Small intestine (tissue), 7 donors: ENCODE results near the gene SERBP1. TPM values are rescaled to one million over a fixed set of nuclear protein-coding genes. Genes with fewer than 3 reads are reported as not detected.

Experiments used
- DNase-seq, 2 donors: peaks; one replicate each; pipeline versions ENCODE4 v3.0.0 to v3.0.0-alpha.2; 2013
- FAIRE-seq: peaks from 2 replicates; lab custom pipeline; 2012; peaks lifted over from hg19 to GRCh38; lab: Jason Lieb, UNC
- H3K27ac ChIP-seq, 3 donors: one replicate each; pipeline ENCODE4 v1.5.1; 2013; ENCODE audit warnings: low read length in 2 of 3, mild to moderate bottlenecking in 2 of 3, control low read depth in 1 of 3, inconsistent platforms in 1 of 3, low read depth in 1 of 3, moderate library complexity in 1 of 3
- H3K27me3 ChIP-seq, 3 donors: one replicate each; pipeline ENCODE4 v1.6.1; 2013; ENCODE audit warnings: low read length in 3 of 3, inconsistent platforms in 1 of 3; ENCODE audit not compliant: control insufficient read depth in 3 of 3, insufficient read depth in 3 of 3
- H3K36me3 ChIP-seq, 3 donors: one replicate each; pipeline ENCODE4 v1.6.1; 2013; ENCODE audit warnings: low read length in 3 of 3, inconsistent platforms in 1 of 3, low read depth in 1 of 3, mild to moderate bottlenecking in 1 of 3, moderate library complexity in 1 of 3; ENCODE audit not compliant: control insufficient read depth in 3 of 3, insufficient read depth in 2 of 3
- H3K4me1 ChIP-seq, 3 donors: one replicate each; pipeline ENCODE4 v1.6.1; 2013; ENCODE audit warnings: low read length in 2 of 3, inconsistent platforms in 1 of 3, low read depth in 1 of 3, mild to moderate bottlenecking in 1 of 3, moderate library complexity in 1 of 3; ENCODE audit not compliant: control insufficient read depth in 3 of 3, insufficient read depth in 2 of 3
- H3K4me3 ChIP-seq, 3 donors: one replicate each; pipeline ENCODE4 v1.5.1; 2013; ENCODE audit warnings: low read length in 3 of 3, control low read depth in 1 of 3, inconsistent platforms in 1 of 3, low read depth in 1 of 3, mild to moderate bottlenecking in 1 of 3, moderate library complexity in 1 of 3
- H3K9me3 ChIP-seq, 2 donors: one replicate each; pipeline ENCODE4 v1.6.1; 2013; ENCODE audit warnings: low read depth in 1 of 2, low read length in 1 of 2; ENCODE audit not compliant: control insufficient read depth in 2 of 2, insufficient read depth in 1 of 2
- WGBS, 3 donors: extraction: QIAGEN DNeasy Blood & Tissue Kit; methylation state at CpG; one replicate each; pipeline ENCODE4 v1.1.7; 2013; 5-methylcytosine and 5-hydroxymethylcytosine counted together
- polyA plus RNA-seq, 4 donors: library from polyadenylated mRNA; stranded (reverse) in 3 of 4; unstranded in 1 of 4; fragments of 200-250 nt in 3 of 4; fragments of 120-200 nt in 1 of 4; gene quantifications; one replicate each; pipeline versions ENCODE4 v1.2.1 to v1.2.3, GENCODE V29; 2013
- donor health status: healthy with polysubstance abuse.
- donor health status: control.
- donor health status: control.
- donor health status: Bipolar disorder and iron deficiency.
- donor health status: healthy.

The SERBP1 gene
- polyA plus RNA-seq, 4 donors, result 90.8 to 311 (median 153) TPM

DNA sequence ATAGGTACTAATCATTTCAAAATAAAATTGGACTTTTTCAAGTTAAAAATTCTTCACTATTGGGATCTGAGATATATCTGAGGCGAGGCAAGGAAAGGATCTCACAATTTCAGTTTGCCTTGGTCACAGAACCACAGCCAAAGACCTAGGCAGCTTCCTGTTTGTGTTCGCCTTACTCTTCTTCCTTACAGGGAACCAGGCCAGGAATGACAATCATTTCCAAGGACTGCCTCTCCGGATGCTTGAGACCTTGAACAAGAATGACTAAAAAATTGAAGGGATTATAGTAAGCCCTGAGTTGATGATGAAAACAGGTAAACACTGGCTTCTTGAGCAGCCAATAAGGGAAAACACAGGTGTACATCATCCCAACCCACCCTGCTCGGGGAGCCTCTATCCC is 35.2 kb upstream of the SERBP1 start:
- 79 to 90% (median 84%) methylated on average over 4 of the region's 4 CpGs for WGBS, 3 donors
- H3K4me1 ChIP-seq, result no peaks in the 10 kb centered on the region
- peaks cover 0 to 3% (median 0%) of the 10 kb centered on the region in 3 donors for H3K27me3 ChIP-seq
- no peak for DNase-seq
- no peak for FAIRE-seq
- no peak overlapping the region for H3K4me3 ChIP-seq
- no peak overlapping the region for H3K27ac ChIP-seq
- H3K9me3 ChIP-seq, result no peaks in the 10 kb centered on the region
- H3K36me3 ChIP-seq, result no peaks in the 10 kb centered on the region

DNA sequence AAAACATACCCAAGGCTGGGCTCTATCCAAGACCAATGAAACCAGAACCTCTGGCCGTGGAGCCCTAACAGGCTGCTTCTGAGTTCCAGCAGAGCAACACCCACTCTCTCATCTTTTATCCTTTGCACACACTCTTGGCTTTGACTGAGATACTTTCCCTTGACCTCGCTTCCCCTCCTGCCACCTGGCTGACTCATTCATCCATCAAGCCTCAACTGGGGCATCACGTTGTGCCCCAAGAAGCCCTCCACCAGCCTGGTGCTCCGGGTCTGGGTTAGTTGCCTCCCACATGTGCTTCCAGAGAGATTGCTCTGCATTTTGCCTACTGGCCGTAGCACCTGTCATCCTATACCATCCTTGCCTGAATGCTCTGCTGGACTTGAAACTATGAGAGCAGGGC is 34.5 kb upstream of the SERBP1 start:
- Histone ChIP-seq H3K4me3 (no peak overlapping the region), H3K27me3 (peaks cover 0 to 3% (median 0%) of the 10 kb centered on the region in 3 donors), H3K36me3 (no peaks in the 10 kb centered on the region), H3K27ac (no peak overlapping the region), H3K4me1 (no peaks in the 10 kb centered on the region), H3K9me3 (no peaks in the 10 kb centered on the region)
- DNase-seq (no peak), FAIRE-seq (no peak)
- WGBS, 3 donors, result 82 to 91% (median 86%) methylated on average over 5 of the region's 5 CpGs

- FAIRE-seq (no peak), DNase-seq (no peak)
- Histone ChIP-seq H3K36me3 (no peaks in the 10 kb centered on the region), H3K9me3 (no peaks in the 10 kb centered on the region), H3K4me1 (no peaks in the 10 kb centered on the region), H3K4me3 (no peak overlapping the region), H3K27ac (no peak overlapping the region), H3K27me3 (peaks cover 0 to 3% (median 0%) of the 10 kb centered on the region in 3 donors)
- 90 to 93% (median 91%) methylated on average over 2 of the region's 2 CpGs for WGBS, 3 donors
Measured at GRCh38 chr1:67464058-67464457, 33.9 kb upstream of the SERBP1 start.

GRCh38 chr1:67463298-67463955 is 33.2 kb upstream of the SERBP1 start:
- Histone ChIP-seq H3K4me1 (no peaks in the 10 kb centered on the region), H3K27me3 (peaks cover 0 to 3% (median 0%) of the 10 kb centered on the region in 3 donors), H3K36me3 (no peaks in the 10 kb centered on the region), H3K27ac (no peak overlapping the region), H3K4me3 (no peak overlapping the region), H3K9me3 (no peaks in the 10 kb centered on the region)
- 80 to 91% (median 91%) methylated on average over 7 of the region's 7 CpGs for WGBS, 3 donors
- FAIRE-seq (no peak), DNase-seq (no peak)

- no peak for FAIRE-seq
- Histone ChIP-seq H3K27me3 (peaks cover 0 to 3% (median 0%) of the 10 kb centered on the region in 3 donors), H3K9me3 (no peaks in the 10 kb centered on the region), H3K4me3 (no peak overlapping the region), H3K36me3 (no peaks in the 10 kb centered on the region), H3K27ac (no peak overlapping the region), H3K4me1 (no peaks in the 10 kb centered on the region)
- 43 to 62% (median 55%) methylated on average over 9 of the region's 9 CpGs for WGBS, 3 donors
- DNase-seq, result no peak
Measured at GRCh38 chr1:67460676-67461500, 30.7 kb upstream of the SERBP1 start.

DNA sequence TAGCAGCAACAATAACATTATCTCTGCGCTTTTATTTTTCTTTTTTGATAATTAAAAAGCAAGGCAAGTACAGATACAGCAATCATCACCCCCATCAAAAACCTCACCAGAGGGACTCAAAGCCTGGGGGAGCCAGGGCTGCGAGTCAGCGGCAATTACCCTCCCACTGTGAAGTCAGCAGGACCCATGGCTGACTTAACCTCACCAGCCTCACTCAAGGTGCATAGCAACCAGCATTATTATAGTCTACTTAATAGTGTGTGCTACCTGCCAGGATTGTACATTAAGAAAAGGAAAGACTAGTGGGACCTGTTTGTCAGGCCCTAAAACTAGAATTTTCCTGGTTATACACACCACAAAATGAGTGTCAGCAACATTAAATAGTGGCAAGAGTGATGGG is 28.9 kb upstream of the SERBP1 start:
- DNase-seq, result no peak
- no peaks in the 10 kb centered on the region for H3K4me1 ChIP-seq
- H3K27ac ChIP-seq, result no peak overlapping the region
- no peaks in the 10 kb centered on the region for H3K36me3 ChIP-seq
- H3K4me3 ChIP-seq, result no peak overlapping the region
- H3K27me3 ChIP-seq, result no peaks in the 10 kb centered on the region
- H3K9me3 ChIP-seq, result no peaks in the 10 kb centered on the region
- 95 to 97% (median 96%) methylated on average over 3 of the region's 3 CpGs for WGBS, 3 donors
- FAIRE-seq, result no peak

DNA sequence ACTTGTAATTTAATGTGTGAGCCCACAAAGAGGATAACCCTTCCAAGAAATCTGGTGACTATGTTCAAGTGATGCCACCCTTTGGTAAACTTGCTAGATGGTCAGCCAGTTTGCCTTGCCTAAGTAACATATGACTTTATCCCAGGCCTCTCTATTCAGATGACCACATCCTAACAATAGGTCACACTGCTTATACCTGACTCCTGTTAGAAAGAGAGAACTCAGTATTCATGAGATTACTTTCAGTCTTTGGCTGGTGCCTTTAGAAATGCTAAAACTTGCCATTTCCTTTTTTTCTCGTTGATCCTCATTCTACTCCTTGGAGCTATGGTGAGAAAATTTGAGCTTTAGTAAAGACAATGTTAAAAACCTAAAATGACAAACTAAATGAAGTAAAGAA is 28.5 kb upstream of the SERBP1 start:
- no peaks in the 10 kb centered on the region for H3K4me1 ChIP-seq
- no peaks in the 10 kb centered on the region for H3K9me3 ChIP-seq
- H3K4me3 ChIP-seq, result no peak overlapping the region
- DNase-seq (no peak), FAIRE-seq (no peak)
- whole genome bisulfite sequencing, 3 donors, result 63 to 79% (median 74%) methylated on average over 1 of the region's 1 CpG
- H3K27ac ChIP-seq, result no peak overlapping the region
- no peaks in the 10 kb centered on the region for H3K36me3 ChIP-seq
- no peaks in the 10 kb centered on the region for H3K27me3 ChIP-seq

DNA sequence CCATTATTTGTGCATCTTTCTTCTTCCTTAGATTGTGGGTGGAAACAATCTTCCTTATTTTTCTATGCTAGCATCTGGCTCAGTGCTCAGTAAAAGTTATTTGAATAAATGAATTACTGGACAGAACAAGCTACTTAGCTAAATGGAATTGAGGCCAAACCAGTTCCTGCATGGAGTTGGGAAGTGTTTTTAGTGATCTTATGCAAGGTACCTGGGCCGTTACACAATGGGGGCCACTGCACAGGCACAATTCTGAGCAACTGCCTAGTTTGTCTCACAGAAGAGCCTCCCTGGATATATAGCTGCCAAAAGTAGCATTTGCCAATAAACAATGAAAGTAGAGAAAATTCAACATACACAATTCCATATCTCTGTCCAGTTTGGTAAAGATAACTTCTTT is 27.0 kb upstream of the SERBP1 start:
- H3K27me3 ChIP-seq, result no peaks in the 10 kb centered on the region
- H3K4me1 ChIP-seq, result no peaks in the 10 kb centered on the region
- H3K9me3 ChIP-seq, result no peaks in the 10 kb centered on the region
- DNase-seq (no peak), FAIRE-seq (no peak)
- no peaks in the 10 kb centered on the region for H3K36me3 ChIP-seq
- WGBS, 3 donors, result 69 to 79% (median 77%) methylated on average over 1 of the region's 1 CpG
- H3K4me3 ChIP-seq, result no peak overlapping the region
- no peak overlapping the region for H3K27ac ChIP-seq
